ENCODE data around the gene TREM1.

TREM1 gene

GRCh38 chr6:41288754-41289129 is 2.3 kb upstream of the TREM1 start:
- no peak for TF ChIP-seq RAD21 (IDR thresholded peaks at IDR 0.05; ENCODE audit: low read depth)
- TF ChIP-seq CEBPB (IDR thresholded peaks at IDR 0.05): no peak
- TF ChIP-seq, protein P1, sequence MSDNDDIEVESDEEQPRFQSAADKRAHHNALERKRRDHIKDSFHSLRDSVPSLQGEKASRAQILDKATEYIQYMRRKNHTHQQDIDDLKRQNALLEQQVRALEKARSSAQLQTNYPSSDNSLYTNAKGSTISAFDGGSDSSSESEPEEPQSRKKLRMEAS (IDR thresholded peaks at IDR 0.05): no peak
- TF ChIP-seq CREB1 (IDR thresholded peaks at IDR 0.05; ENCODE audit: low read depth): no peak
- no peak for TF ChIP-seq FOXM1 (IDR thresholded peaks at IDR 0.05; ENCODE audit: borderline replicate concordance, low read depth)
- no peak for TF ChIP-seq TCF12 (IDR thresholded peaks at IDR 0.05; ENCODE audit: low read depth)
- no peak for TF ChIP-seq EP300 (IDR thresholded peaks at IDR 0.05; ENCODE audit: borderline replicate concordance)
- TF ChIP-seq, protein P2, sequence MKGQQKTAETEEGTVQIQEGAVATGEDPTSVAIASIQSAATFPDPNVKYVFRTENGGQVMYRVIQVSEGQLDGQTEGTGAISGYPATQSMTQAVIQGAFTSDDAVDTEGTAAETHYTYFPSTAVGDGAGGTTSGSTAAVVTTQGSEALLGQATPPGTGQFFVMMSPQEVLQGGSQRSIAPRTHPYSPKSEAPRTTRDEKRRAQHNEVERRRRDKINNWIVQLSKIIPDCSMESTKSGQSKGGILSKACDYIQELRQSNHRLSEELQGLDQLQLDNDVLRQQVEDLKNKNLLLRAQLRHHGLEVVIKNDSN (IDR thresholded peaks at IDR 0.05): no peak
- no peak for TF ChIP-seq EGR1 (IDR thresholded peaks at IDR 0.05)
- TF ChIP-seq, protein P3, sequence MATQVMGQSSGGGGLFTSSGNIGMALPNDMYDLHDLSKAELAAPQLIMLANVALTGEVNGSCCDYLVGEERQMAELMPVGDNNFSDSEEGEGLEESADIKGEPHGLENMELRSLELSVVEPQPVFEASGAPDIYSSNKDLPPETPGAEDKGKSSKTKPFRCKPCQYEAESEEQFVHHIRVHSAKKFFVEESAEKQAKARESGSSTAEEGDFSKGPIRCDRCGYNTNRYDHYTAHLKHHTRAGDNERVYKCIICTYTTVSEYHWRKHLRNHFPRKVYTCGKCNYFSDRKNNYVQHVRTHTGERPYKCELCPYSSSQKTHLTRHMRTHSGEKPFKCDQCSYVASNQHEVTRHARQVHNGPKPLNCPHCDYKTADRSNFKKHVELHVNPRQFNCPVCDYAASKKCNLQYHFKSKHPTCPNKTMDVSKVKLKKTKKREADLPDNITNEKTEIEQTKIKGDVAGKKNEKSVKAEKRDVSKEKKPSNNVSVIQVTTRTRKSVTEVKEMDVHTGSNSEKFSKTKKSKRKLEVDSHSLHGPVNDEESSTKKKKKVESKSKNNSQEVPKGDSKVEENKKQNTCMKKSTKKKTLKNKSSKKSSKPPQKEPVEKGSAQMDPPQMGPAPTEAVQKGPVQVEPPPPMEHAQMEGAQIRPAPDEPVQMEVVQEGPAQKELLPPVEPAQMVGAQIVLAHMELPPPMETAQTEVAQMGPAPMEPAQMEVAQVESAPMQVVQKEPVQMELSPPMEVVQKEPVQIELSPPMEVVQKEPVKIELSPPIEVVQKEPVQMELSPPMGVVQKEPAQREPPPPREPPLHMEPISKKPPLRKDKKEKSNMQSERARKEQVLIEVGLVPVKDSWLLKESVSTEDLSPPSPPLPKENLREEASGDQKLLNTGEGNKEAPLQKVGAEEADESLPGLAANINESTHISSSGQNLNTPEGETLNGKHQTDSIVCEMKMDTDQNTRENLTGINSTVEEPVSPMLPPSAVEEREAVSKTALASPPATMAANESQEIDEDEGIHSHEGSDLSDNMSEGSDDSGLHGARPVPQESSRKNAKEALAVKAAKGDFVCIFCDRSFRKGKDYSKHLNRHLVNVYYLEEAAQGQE (IDR thresholded peaks at IDR 0.05; ENCODE audit: low read depth): no peak
- TF ChIP-seq NFIC (IDR thresholded peaks at IDR 0.05): no peak
- no peak for TF ChIP-seq TAF1 (IDR thresholded peaks at IDR 0.05; ENCODE audit: low read depth)
- TF ChIP-seq YY1 (IDR thresholded peaks at IDR 0.05; ENCODE audit: low read depth): no peak
- no peak for TF ChIP-seq ZBTB7A (IDR thresholded peaks at IDR 0.05; ENCODE audit: low read depth)
- no peak for TF ChIP-seq TEAD4 (IDR thresholded peaks at IDR 0.05)

DNA sequence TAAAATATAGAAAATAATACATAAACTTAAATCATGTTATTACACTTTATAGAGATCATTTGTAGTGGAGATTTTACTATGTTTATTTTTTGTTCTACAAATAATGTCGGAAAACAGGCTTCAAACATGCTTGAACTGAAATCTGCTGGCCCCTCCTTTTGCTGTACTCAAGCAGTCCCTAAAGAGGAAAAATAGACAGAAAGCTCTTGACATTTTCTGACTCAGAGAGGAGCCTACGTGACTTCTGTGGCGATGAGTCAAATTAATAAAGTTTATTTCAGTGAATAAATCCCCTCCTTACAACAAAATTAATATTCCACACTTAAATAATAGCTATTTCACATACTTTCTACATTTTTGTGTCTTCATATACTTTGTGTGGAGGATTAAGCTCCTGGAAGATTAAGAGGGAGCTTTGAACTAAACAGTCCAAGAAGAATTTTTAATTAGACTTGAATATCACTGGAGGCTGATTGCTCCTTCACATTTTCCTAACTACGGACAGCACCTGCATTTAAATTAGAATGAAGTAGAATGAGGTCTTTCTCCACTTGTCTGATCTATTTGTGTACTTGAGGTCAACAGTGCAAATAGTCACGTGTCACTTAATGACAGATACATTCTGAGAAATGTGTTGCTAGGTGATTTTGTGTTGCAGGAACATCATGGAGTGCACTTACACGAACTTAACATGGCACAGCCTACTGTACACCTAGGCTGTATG is 1.7 kb upstream of the TREM1 start:
- TF ChIP-seq, protein P2 (IDR thresholded peaks at IDR 0.05): 0 out of 2 replicates have a peak, but pooled peaks have one; percentile 24
- TF ChIP-seq, protein P3 (IDR thresholded peaks at IDR 0.05; ENCODE audit: low read depth): no peak

DNA sequence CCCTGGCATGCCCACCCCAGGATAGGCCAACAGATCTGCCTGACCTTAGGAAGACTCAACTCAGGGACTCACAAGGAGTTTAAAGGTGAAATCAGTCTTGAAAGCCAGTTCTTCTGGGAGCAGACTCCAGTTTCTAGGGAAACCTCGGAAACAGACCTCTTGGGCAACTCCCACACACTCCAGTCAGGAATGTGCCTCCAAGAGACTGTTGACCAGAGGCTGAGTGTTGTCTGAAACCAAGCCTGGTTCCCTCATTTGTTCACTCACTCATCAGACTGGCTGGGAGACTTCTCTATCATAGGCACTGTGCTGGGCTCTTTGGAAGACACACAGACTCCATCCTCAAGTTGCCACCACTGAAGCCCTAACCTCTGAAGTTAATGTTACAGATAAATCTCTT is 1.8 kb downstream of the TREM1 start:
- TF ChIP-seq EP300 (IDR thresholded peaks at IDR 0.05; ENCODE audit: borderline replicate concordance) (no peak), YY1 (IDR thresholded peaks at IDR 0.05; ENCODE audit: low read depth) (no peak), RAD21 (IDR thresholded peaks at IDR 0.05; ENCODE audit: low read depth) (no peak), TCF12 (IDR thresholded peaks at IDR 0.05; ENCODE audit: low read depth) (no peak), NFIC (IDR thresholded peaks at IDR 0.05) (no peak), EGR1 (IDR thresholded peaks at IDR 0.05) (no peak), FOXM1 (IDR thresholded peaks at IDR 0.05; ENCODE audit: borderline replicate concordance, low read depth) (no peak)
- TF ChIP-seq, protein P2 (IDR thresholded peaks at IDR 0.05): no peak
- TF ChIP-seq, protein P3 (IDR thresholded peaks at IDR 0.05; ENCODE audit: low read depth): no peak

DNA sequence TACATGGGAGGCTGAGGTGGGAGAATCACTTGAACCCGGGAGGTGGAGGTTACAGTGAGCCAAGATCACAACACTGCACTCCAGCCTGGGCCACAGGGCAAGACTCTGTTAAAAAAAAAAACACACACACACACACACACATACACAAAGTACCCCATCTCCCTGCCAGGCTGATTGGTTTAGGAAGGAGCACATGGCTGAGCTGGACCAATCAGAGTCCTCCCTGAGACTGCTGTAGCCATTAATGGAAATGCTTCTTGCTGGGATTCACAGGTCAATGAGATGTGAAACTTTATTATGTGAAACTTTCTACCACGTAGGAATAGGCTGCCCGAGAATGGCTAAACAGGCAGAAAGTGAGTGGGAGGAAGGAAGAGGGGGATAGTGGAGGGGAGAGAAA is 2.9 kb downstream of the TREM1 start:
- no peak for TF ChIP-seq TEAD4 (IDR thresholded peaks at IDR 0.05)
- TF ChIP-seq, protein P2 (IDR thresholded peaks at IDR 0.05): peak; percentile 52
